ENCODE results near the gene SHKBP1.

Gene SHKBP1

DNA sequence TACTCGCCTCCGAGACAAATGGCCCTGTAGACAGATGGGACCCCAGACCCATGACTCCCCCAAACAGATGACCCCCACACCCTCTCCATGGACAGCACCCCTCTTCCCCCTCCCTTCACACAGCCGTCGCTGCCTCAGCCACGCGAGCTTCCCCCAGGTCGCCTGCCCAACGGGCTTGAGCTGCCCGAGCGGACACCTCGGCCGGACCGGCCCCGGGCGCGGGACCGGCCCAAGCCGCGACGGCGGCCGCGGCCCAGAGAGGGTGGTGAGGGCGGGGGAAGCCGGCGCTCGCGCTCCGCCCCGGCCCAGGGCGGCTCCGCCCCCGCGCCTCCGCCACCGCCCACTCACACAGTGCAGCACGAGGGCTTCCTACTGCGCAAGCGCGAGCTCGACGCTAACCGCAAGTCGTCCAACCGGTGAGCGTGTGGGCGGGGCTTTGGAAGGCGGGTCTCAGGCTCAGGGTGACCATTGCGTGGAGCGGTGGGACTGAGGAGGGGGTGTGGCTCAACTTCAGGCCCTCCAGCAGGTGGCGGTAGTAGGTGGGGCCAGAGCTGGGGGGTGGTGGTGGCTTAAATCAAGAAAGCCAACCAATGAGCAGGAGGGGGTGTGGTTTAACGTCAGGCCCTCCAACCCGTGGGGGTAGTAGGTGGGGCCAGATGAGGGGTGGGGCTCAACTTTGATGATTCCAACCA, 6.2 kb upstream of the SHKBP1 start (continued):
- TF ChIP-seq, protein P1, sequence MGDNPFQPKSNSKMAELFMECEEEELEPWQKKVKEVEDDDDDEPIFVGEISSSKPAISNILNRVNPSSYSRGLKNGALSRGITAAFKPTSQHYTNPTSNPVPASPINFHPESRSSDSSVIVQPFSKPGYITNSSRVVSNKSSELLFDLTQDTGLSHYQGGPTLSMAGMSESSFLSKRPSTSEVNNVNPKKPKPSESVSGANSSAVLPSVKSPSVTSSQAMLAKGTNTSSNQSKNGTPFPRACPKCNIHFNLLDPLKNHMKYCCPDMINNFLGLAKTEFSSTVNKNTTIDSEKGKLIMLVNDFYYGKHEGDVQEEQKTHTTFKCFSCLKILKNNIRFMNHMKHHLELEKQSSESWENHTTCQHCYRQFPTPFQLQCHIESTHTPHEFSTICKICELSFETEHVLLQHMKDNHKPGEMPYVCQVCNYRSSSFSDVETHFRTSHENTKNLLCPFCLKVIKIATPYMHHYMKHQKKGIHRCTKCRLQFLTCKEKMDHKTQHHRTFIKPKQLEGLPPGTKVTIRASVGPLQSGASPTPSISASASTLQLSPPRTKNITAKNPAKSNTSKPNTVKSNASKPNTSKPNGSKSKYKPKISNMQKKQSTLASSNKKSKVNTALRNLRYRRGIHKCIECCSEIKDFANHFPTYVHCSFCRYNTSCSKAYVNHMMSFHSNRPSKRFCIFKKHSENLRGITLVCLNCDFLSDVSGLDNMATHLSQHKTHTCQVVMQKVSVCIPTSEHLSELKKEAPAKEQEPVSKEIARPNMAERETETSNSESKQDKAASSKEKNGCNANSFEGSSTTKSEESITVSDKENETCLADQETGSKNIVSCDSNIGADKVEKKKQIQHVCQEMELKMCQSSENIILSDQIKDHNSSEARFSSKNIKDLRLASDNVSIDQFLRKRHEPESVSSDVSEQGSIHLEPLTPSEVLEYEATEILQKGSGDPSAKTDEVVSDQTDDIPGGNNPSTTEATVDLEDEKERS (tag by site-specific recombination; IDR thresholded peaks at IDR 0.05): peak; percentile 79; the same call in 1 of the 2 replicates
- TF ChIP-seq ZNF677 (tag by site-specific recombination; IDR thresholded peaks at IDR 0.05): peak; percentile 67; the same call in 1 of the 2 replicates
- peak; percentile 65; the same call in 1 of the 2 replicates for TF ChIP-seq ZNF600 (tag by site-specific recombination; IDR thresholded peaks at IDR 0.05)
- TF ChIP-seq ZNF610 (tag by site-specific recombination; IDR thresholded peaks at IDR 0.05; ENCODE audit: borderline replicate concordance): no peak
- TF ChIP-seq ZFP69B (tag by site-specific recombination; IDR thresholded peaks at IDR 0.05): peak; percentile 91
- no peak for TF ChIP-seq ZSCAN16 (tag by site-specific recombination; IDR thresholded peaks at IDR 0.05)
- TF ChIP-seq, protein P2, sequence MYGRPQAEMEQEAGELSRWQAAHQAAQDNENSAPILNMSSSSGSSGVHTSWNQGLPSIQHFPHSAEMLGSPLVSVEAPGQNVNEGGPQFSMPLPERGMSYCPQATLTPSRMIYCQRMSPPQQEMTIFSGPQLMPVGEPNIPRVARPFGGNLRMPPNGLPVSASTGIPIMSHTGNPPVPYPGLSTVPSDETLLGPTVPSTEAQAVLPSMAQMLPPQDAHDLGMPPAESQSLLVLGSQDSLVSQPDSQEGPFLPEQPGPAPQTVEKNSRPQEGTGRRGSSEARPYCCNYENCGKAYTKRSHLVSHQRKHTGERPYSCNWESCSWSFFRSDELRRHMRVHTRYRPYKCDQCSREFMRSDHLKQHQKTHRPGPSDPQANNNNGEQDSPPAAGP (tag by site-specific recombination; IDR thresholded peaks at IDR 0.05): no peak; the same call in 1 of the 2 replicates
- TF ChIP-seq, protein P3, sequence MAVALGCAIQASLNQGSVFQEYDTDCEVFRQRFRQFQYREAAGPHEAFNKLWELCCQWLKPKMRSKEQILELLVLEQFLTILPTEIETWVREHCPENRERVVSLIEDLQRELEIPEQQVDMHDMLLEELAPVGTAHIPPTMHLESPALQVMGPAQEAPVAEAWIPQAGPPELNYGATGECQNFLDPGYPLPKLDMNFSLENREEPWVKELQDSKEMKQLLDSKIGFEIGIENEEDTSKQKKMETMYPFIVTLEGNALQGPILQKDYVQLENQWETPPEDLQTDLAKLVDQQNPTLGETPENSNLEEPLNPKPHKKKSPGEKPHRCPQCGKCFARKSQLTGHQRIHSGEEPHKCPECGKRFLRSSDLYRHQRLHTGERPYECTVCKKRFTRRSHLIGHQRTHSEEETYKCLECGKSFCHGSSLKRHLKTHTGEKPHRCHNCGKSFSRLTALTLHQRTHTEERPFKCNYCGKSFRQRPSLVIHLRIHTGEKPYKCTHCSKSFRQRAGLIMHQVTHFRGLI (tag by site-specific recombination; IDR thresholded peaks at IDR 0.05): 0 out of 2 replicates have a peak, but pooled peaks have one; percentile 59
- TF ChIP-seq ZFHX2 (tag by site-specific recombination; conservative IDR thresholded peaks at IDR 0.05): peak; percentile 99
- peak; percentile 78; the same call in 1 of the 2 replicates for TF ChIP-seq ZNF10 (tag by site-specific recombination; IDR thresholded peaks at IDR 0.05)
- TF ChIP-seq ZNF138 (tag by site-specific recombination; IDR thresholded peaks at IDR 0.05; ENCODE audit: borderline replicate concordance): no peak
- TF ChIP-seq ZNF292 (tag by site-specific recombination; IDR thresholded peaks at IDR 0.05; ENCODE audit: borderline replicate concordance, low read depth): no peak
- no peak; the same call in 1 of the 2 replicates for TF ChIP-seq ZEB2 (tag by site-specific recombination; IDR thresholded peaks at IDR 0.05)
- peak; percentile 89 for TF ChIP-seq GLIS1 (tag by site-specific recombination; IDR thresholded peaks at IDR 0.05)
- peak; percentile 88 for TF ChIP-seq KLF1 (tag by site-specific recombination; IDR thresholded peaks at IDR 0.05)
- no peak for TF ChIP-seq ZSCAN23 (tag by site-specific recombination; IDR thresholded peaks at IDR 0.05)
- TF ChIP-seq, protein P4, sequence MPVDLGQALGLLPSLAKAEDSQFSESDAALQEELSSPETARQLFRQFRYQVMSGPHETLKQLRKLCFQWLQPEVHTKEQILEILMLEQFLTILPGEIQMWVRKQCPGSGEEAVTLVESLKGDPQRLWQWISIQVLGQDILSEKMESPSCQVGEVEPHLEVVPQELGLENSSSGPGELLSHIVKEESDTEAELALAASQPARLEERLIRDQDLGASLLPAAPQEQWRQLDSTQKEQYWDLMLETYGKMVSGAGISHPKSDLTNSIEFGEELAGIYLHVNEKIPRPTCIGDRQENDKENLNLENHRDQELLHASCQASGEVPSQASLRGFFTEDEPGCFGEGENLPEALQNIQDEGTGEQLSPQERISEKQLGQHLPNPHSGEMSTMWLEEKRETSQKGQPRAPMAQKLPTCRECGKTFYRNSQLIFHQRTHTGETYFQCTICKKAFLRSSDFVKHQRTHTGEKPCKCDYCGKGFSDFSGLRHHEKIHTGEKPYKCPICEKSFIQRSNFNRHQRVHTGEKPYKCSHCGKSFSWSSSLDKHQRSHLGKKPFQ (tag by site-specific recombination; IDR thresholded peaks at IDR 0.05): no peak
- TF ChIP-seq ZNF791 (tag by site-specific recombination; IDR thresholded peaks at IDR 0.05): no peak
- peak; percentile 40; the same call in 1 of the 2 replicates for TF ChIP-seq ZNF629 (tag by site-specific recombination; IDR thresholded peaks at IDR 0.05)
- TF ChIP-seq, protein P5, sequence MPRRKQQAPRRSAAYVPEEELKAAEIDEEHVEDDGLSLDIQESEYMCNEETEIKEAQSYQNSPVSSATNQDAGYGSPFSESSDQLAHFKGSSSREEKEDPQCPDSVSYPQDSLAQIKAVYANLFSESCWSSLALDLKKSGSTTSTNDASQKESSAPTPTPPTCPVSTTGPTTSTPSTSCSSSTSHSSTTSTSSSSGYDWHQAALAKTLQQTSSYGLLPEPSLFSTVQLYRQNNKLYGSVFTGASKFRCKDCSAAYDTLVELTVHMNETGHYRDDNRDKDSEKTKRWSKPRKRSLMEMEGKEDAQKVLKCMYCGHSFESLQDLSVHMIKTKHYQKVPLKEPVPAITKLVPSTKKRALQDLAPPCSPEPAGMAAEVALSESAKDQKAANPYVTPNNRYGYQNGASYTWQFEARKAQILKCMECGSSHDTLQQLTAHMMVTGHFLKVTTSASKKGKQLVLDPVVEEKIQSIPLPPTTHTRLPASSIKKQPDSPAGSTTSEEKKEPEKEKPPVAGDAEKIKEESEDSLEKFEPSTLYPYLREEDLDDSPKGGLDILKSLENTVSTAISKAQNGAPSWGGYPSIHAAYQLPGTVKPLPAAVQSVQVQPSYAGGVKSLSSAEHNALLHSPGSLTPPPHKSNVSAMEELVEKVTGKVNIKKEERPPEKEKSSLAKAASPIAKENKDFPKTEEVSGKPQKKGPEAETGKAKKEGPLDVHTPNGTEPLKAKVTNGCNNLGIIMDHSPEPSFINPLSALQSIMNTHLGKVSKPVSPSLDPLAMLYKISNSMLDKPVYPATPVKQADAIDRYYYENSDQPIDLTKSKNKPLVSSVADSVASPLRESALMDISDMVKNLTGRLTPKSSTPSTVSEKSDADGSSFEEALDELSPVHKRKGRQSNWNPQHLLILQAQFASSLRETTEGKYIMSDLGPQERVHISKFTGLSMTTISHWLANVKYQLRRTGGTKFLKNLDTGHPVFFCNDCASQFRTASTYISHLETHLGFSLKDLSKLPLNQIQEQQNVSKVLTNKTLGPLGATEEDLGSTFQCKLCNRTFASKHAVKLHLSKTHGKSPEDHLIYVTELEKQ (tag by site-specific recombination; IDR thresholded peaks at IDR 0.05; ENCODE audit: borderline replicate concordance): 0 out of 2 replicates have a peak, but pooled peaks have one; percentile 10
- peak; percentile 100 for TF ChIP-seq GLIS2 (tag by site-specific recombination; IDR thresholded peaks at IDR 0.05)
- no peak for TF ChIP-seq ZNF114 (tag by site-specific recombination; IDR thresholded peaks at IDR 0.05)
- TF ChIP-seq, protein P6, sequence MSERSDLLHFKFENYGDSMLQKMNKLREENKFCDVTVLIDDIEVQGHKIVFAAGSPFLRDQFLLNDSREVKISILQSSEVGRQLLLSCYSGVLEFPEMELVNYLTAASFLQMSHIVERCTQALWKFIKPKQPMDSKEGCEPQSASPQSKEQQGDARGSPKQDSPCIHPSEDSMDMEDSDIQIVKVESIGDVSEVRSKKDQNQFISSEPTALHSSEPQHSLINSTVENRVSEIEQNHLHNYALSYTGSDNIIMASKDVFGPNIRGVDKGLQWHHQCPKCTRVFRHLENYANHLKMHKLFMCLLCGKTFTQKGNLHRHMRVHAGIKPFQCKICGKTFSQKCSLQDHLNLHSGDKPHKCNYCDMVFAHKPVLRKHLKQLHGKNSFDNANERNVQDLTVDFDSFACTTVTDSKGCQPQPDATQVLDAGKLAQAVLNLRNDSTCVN (tag by site-specific recombination; optimal IDR thresholded peaks at IDR 0.05): peak; percentile 65
